NCI-H1048 (cell line): ENCODE data around the gene NRG3.
A peak's percentile ranks its signal among the peaks of the same experiment; 100 is the strongest.
"Not testable (repeated sequence)": the region's sequence is repeated elsewhere in the genome, so short reads cannot be mapped to it uniquely, and the experiment has no call there.

ENCODE experiments used
- DNase-seq: peaks from one replicate; lab custom pipeline; 2025; lab: John Stamatoyannopoulos, UW

NRG3 gene

GRCh38 chr10:82922755-82923154 lies 1047.8 kb downstream of the NRG3 start:
- no peak for DNase-seq

- no peak for DNase-seq
Observed at GRCh38 chr10:82924711-82925110, 1049.7 kb downstream of the NRG3 start.

GRCh38 chr10:82925547-82925946 lies 1050.6 kb downstream of the NRG3 start:
- no peak for DNase-seq

GRCh38 chr10:82932451-82932850 lies 1057.5 kb downstream of the NRG3 start:
- DNase-seq, result no peak

GRCh38 chr10:82934429-82934828 lies 1059.4 kb downstream of the NRG3 start:
- no peak for DNase-seq

GRCh38 chr10:82934947-82935346 lies 1060.0 kb downstream of the NRG3 start:
- DNase-seq, result no peak

GRCh38 chr10:82938331-82938730 lies 1063.3 kb downstream of the NRG3 start:
- no peak for DNase-seq

GRCh38 chr10:82942286-82943099 lies 1067.5 kb downstream of the NRG3 start:
- DNase-seq, result no peak

- DNase-seq, result no peak
Observed at GRCh38 chr10:82943142-82943541, 1068.1 kb downstream of the NRG3 start.

- no peak for DNase-seq
Observed at GRCh38 chr10:82949816-82950575, 1075.0 kb downstream of the NRG3 start.

GRCh38 chr10:82953331-82953730 lies 1078.3 kb downstream of the NRG3 start:
- DNase-seq, result peak; percentile 60

- DNase-seq, result no peak
Observed at GRCh38 chr10:82953909-82954308, 1078.9 kb downstream of the NRG3 start.

GRCh38 chr10:82960421-82961060 lies 1085.5 kb downstream of the NRG3 start:
- DNase-seq, result not testable (repeated sequence)

- DNase-seq, result no peak
Observed at GRCh38 chr10:82961864-82962263, 1086.9 kb downstream of the NRG3 start.

- no peak for DNase-seq
Observed at GRCh38 chr10:82966130-82966529, 1091.1 kb downstream of the NRG3 start.

GRCh38 chr10:82968533-82968932 lies 1093.5 kb downstream of the NRG3 start:
- no peak for DNase-seq

- DNase-seq, result no peak
Observed at GRCh38 chr10:82969405-82969804, 1094.4 kb downstream of the NRG3 start.

GRCh38 chr10:82980321-82980720 lies 1105.3 kb downstream of the NRG3 start:
- DNase-seq, result no peak

- DNase-seq, result no peak
Observed at GRCh38 chr10:82981137-82981723, 1106.2 kb downstream of the NRG3 start.

GRCh38 chr10:82982110-82982608 lies 1107.2 kb downstream of the NRG3 start:
- DNase-seq, result no peak

- no peak for DNase-seq
Observed at GRCh38 chr10:82986216-82986615, 1111.2 kb downstream of the NRG3 start.

GRCh38 chr10:83006479-83006878 lies 1131.5 kb downstream of the NRG3 start:
- DNase-seq, result not testable (repeated sequence)
